GM10847 (cell line): ENCODE data around the gene AAK1.

Experiments
- POLR2A ChIP-seq: IDR thresholded peaks from 2 replicates; pipeline ENCODE4 v1.6.1; 2011; ENCODE audit not compliant: insufficient read length; ENCODE audit errors: extremely low read depth

AAK1 gene

DNA sequence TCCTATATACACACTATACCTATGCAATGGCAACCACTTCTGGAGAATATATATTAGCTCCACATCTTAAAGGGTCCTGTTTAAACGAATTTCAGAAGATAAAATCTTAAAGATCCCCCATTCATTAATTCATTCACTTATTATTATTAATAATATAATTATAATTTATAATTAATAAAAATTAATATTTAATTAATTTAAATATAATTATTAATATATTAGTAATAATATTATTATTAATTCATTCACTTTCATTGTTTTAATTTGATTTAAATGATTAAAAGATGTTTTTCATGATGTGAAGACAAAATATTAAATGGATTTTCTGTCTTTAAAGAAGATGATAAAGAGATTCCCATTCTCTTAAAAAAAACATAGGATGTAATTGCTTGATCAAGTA lies 227.4 kb downstream of the AAK1 start:
- TF ChIP-seq POLR2A: no peak
